ENCODE measurements around the gene FAM216A. TPM values are rescaled to one million over a fixed set of nuclear protein-coding genes. Genes with fewer than 3 reads are reported as not detected.
"Not testable (repeated sequence)": the region's sequence is repeated elsewhere in the genome, so short reads cannot be mapped to it uniquely, and the experiment has no call there.

FAM216A gene
- total RNA-seq, 4 donors from 2014 or later, result 6.2 to 10.4 (median 8.0) TPM

GRCh38 chr12:110458756-110459155 is 9.9 kb upstream of the FAM216A start:
- H3K27ac ChIP-seq (replicated peaks in 1 of 4), result no peak overlapping the region
- no peak overlapping the region for H3K4me3 ChIP-seq
- peaks cover 20 to 100% (median 79%) of the 10 kb centered on the region in 4 donors for H3K36me3 ChIP-seq
- no peaks in the 10 kb centered on the region for H3K4me1 ChIP-seq
- H3K9me3 ChIP-seq, result no peaks in the 10 kb centered on the region
- no peaks in the 10 kb centered on the region for H3K27me3 ChIP-seq
- intact Hi-C loops (cut with DNase I), result loop anchor here (10.0 kb wide), 3 partner anchors 236 to 426 kb away; no protein-coding TSS in a partner anchor
- TF ChIP-seq, protein P1, sequence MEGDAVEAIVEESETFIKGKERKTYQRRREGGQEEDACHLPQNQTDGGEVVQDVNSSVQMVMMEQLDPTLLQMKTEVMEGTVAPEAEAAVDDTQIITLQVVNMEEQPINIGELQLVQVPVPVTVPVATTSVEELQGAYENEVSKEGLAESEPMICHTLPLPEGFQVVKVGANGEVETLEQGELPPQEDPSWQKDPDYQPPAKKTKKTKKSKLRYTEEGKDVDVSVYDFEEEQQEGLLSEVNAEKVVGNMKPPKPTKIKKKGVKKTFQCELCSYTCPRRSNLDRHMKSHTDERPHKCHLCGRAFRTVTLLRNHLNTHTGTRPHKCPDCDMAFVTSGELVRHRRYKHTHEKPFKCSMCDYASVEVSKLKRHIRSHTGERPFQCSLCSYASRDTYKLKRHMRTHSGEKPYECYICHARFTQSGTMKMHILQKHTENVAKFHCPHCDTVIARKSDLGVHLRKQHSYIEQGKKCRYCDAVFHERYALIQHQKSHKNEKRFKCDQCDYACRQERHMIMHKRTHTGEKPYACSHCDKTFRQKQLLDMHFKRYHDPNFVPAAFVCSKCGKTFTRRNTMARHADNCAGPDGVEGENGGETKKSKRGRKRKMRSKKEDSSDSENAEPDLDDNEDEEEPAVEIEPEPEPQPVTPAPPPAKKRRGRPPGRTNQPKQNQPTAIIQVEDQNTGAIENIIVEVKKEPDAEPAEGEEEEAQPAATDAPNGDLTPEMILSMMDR (IDR thresholded peaks at IDR 0.05), result no peak
- no peak for TF ChIP-seq POLR2A (IDR thresholded peaks at IDR 0.05; ENCODE audit: low read depth)
- TF ChIP-seq EP300 (IDR thresholded peaks at IDR 0.05), result no peak
- no peak for TF ChIP-seq POLR2AphosphoS5 (IDR thresholded peaks at IDR 0.05)
- no peak for DNase-seq (ENCODE audit: extremely low spot score)
- WGBS, result 94% methylated on average over 4 of the region's 4 CpGs

- H3K4me1 ChIP-seq; H3K9me3 ChIP-seq; H3K27me3 ChIP-seq; intact Hi-C loops (cut with DNase I); H3K4me3 ChIP-seq; H3K27ac ChIP-seq (replicated peaks in 1 of 4); DNase-seq (ENCODE audit: extremely low spot score): not testable (repeated sequence)
- WGBS, result 88% methylated on average over 5 of the region's 5 CpGs
- H3K36me3 ChIP-seq, result peaks cover 19 to 92% (median 75%) of the 10 kb centered on the region in 4 donors
These were observed 7.5 kb upstream of the FAM216A start for GRCh38 chr12:110461189-110461588.

- intact Hi-C loops (cut with DNase I), result loop anchor here (5.0 kb wide), 1 partner anchor 137 kb away; no protein-coding TSS in a partner anchor
- no peak overlapping the region for H3K4me3 ChIP-seq
- H3K27me3 ChIP-seq, result no peaks in the 10 kb centered on the region
- H3K9me3 ChIP-seq, result no peaks in the 10 kb centered on the region
- TF ChIP-seq POLR2A (IDR thresholded peaks at IDR 0.05; ENCODE audit: low read depth) (no peak), POLR2AphosphoS5 (IDR thresholded peaks at IDR 0.05) (no peak), EP300 (IDR thresholded peaks at IDR 0.05) (no peak)
- TF ChIP-seq, protein P1 (IDR thresholded peaks at IDR 0.05), result no peak
- no peak for DNase-seq (ENCODE audit: extremely low spot score)
- peaks cover 7 to 53% (median 47%) of the 10 kb centered on the region in 4 donors for H3K36me3 ChIP-seq
- no peak overlapping the region for H3K27ac ChIP-seq (replicated peaks in 1 of 4)
- peaks cover 16 to 35% (median 27%) of the 10 kb centered on the region in 4 donors for H3K4me1 ChIP-seq
- WGBS, result 80% methylated on average over 1 of the region's 2 CpGs
These were observed 3.6 kb upstream of the FAM216A start for GRCh38 chr12:110465024-110465423.

DNA sequence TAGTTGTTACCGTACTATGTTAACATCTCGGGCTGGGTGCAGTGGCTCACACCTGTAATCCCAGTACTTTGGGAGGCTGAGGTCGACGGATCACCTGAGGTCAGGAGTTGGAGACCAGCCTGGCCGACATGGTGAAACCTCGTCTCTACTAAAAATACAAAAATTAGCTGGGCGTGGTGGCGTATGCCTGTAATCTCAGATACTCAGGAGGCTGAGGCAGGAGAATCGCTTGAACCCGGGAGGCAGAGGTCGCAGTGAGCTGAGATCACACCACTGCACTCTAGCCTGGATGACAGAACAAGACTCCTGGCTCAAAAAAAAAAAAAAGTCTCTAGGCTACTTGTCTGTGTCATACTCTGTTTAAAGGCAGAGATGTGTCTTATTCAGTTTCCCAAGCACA is 2.9 kb upstream of the FAM216A start:
- H3K4me3 ChIP-seq; DNase-seq (ENCODE audit: extremely low spot score); H3K27ac ChIP-seq (replicated peaks in 1 of 4); H3K9me3 ChIP-seq; H3K27me3 ChIP-seq: not testable (repeated sequence)
- 89% methylated on average over 11 of the region's 11 CpGs for WGBS
- Histone ChIP-seq H3K36me3 (peaks cover 7 to 46% (median 40%) of the 10 kb centered on the region in 4 donors), H3K4me1 (peaks cover 16 to 36% (median 28%) of the 10 kb centered on the region in 4 donors)
- intact Hi-C loops (cut with DNase I), result loop anchor here (5.0 kb wide), 1 partner anchor 137 kb away; no protein-coding TSS in a partner anchor

GRCh38 chr12:110466791-110467190 is 1.9 kb upstream of the FAM216A start:
- Histone ChIP-seq H3K27ac (replicated peaks in 1 of 4) (peak overlapping the region in 1 of 4 donors; percentile 94), H3K4me1 (peaks cover 16 to 36% (median 28%) of the 10 kb centered on the region in 4 donors), H3K36me3 (peaks cover 7 to 36% (median 33%) of the 10 kb centered on the region in 4 donors), H3K27me3 (no peaks in the 10 kb centered on the region), H3K9me3 (no peaks in the 10 kb centered on the region), H3K4me3 (peak overlapping the region; percentile 77 to 91 (median 82))
- WGBS, result 69% methylated on average over 5 of the region's 5 CpGs
- TF ChIP-seq EP300 (IDR thresholded peaks at IDR 0.05), result no peak
- TF ChIP-seq POLR2A (IDR thresholded peaks at IDR 0.05; ENCODE audit: low read depth), result no peak
- TF ChIP-seq, protein P1 (IDR thresholded peaks at IDR 0.05), result no peak
- TF ChIP-seq POLR2AphosphoS5 (IDR thresholded peaks at IDR 0.05), result no peak
- intact Hi-C loops (cut with DNase I), result loop anchor here (5.0 kb wide), 1 partner anchor 136 kb away; no protein-coding TSS in a partner anchor
- no peak for DNase-seq (ENCODE audit: extremely low spot score)

DNA sequence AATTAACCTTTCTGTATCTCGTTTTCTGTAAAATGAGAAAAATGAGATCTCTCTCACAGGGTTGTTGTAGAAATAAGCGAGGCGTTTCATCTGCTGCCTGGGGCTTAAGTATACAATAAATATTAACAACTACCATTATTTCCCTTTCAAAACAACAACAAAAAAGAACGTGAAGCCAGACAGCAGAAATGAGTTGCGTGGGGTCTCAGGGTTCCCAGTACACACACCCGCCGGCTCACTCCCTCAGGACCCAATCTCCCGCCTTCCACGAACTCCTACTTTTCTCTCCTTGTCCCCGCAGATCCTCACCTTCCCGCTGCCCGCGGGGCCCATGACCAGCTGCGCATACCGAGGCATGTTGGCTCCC is 815 bp upstream of the FAM216A start:
- intact Hi-C loops (cut with DNase I), result loop anchor here (2.0 to 5.0 kb wide), 2 partner anchors 35 to 134 kb away; partner anchors contain the start of genes RAD9B and VPS29
- WGBS, result 0% methylated on average over 15 of the region's 15 CpGs
- peaks cover 7 to 25% (median 22%) of the 10 kb centered on the region in 4 donors for H3K36me3 ChIP-seq

More for the DNA sequence above, 815 bp upstream of the FAM216A start:
- H3K27ac ChIP-seq (replicated peaks in 1 of 4), result peak overlapping the region; percentile 94 to 100 (median 96)
- TF ChIP-seq EP300 (IDR thresholded peaks at IDR 0.05) (no peak), POLR2A (IDR thresholded peaks at IDR 0.05; ENCODE audit: low read depth) (peak; percentile 78)
- H3K27me3 ChIP-seq, result no peaks in the 10 kb centered on the region
- H3K4me1 ChIP-seq, result peaks cover 16 to 36% (median 28%) of the 10 kb centered on the region in 4 donors
- DNase-seq (ENCODE audit: extremely low spot score), result no peak
- H3K9me3 ChIP-seq, result no peaks in the 10 kb centered on the region
- peak overlapping the region; percentile 77 to 91 (median 82) for H3K4me3 ChIP-seq

Measured in esophagus muscularis mucosa (tissue), 4 donors.